Sigmoid colon (tissue), 3 donors: ENCODE results near the gene UCHL1.

Experiments used
- POLR2A ChIP-seq, 2 donors: fragments of 450-650 bp; IDR thresholded peaks; one replicate each; pipeline ENCODE4 v1.6.1; 2016; ENCODE audit warnings: antibody characterized with exemption in 2 of 2, mild to moderate bottlenecking in 2 of 2, moderate library complexity in 2 of 2
- TF ChIP-seq, protein P1 (sequence below), 4 experiments: fragments of 450-650 bp in 3 of 4; fragments of 200-600 bp in 1 of 4; IDR thresholded peaks; one replicate each; pipeline ENCODE4 v1.5.1; 2016 to 2019; ENCODE audit warnings: antibody characterized with exemption in 4 of 4, mild to moderate bottlenecking in 3 of 4, moderate library complexity in 2 of 4

DNA sequence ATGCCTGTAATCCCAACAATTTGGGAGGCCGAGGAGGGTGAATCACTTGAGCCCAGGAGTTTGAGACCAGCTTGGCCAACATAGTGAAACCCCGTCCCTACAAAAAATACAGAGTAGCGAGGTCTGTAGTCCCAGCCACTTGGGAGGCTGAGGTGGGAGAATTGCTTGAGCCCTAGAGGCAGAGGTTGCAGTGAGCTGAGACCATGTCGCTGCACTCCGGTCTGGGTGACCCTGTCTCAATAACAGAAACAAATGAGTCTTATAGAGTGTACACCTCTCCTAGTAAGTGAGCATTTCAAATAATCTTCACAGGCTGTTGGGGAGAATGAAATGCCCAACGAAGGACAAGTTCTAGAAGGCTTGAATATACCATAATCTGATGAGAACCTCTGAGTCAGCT, 5.5 kb downstream of the UCHL1 start:
- TF ChIP-seq, protein P1, sequence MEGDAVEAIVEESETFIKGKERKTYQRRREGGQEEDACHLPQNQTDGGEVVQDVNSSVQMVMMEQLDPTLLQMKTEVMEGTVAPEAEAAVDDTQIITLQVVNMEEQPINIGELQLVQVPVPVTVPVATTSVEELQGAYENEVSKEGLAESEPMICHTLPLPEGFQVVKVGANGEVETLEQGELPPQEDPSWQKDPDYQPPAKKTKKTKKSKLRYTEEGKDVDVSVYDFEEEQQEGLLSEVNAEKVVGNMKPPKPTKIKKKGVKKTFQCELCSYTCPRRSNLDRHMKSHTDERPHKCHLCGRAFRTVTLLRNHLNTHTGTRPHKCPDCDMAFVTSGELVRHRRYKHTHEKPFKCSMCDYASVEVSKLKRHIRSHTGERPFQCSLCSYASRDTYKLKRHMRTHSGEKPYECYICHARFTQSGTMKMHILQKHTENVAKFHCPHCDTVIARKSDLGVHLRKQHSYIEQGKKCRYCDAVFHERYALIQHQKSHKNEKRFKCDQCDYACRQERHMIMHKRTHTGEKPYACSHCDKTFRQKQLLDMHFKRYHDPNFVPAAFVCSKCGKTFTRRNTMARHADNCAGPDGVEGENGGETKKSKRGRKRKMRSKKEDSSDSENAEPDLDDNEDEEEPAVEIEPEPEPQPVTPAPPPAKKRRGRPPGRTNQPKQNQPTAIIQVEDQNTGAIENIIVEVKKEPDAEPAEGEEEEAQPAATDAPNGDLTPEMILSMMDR (IDR thresholded peaks at IDR 0.05) = no peak
- TF ChIP-seq POLR2A (IDR thresholded peaks at IDR 0.05) = no peak
